HL-60 (cell line): Measurements from ENCODE around the gene DSE.

Source experiments
- GABPA ChIP-seq: IDR thresholded peaks from 2 replicates; pipeline ENCODE4 v1.6.1; 2012; ENCODE audit warnings: low read depth
- POLR2AphosphoS5 ChIP-seq: IDR thresholded peaks from 2 replicates; pipeline ENCODE4 v1.6.1; 2012; ENCODE audit warnings: low read depth
- SPI1 ChIP-seq: IDR thresholded peaks from 2 replicates; pipeline ENCODE4 v1.6.1; 2012; ENCODE audit warnings: low read depth, mild to moderate bottlenecking, borderline replicate concordance
- TF ChIP-seq, protein P1 (sequence below): IDR thresholded peaks from one replicate; pipeline ENCODE4 v1.5.1; 2011; ENCODE audit warnings: low read length, control low read depth, inconsistent platforms; ENCODE audit not compliant: insufficient read depth
- TF ChIP-seq, protein P2 (sequence below): IDR thresholded peaks from 2 replicates; pipeline ENCODE4 v1.6.1; 2012; ENCODE audit warnings: low read depth; ENCODE audit not compliant: insufficient replicate concordance

GRCh38 chr6:116424001-116424400, 53.3 kb downstream of the DSE start:
- TF ChIP-seq, protein P1, sequence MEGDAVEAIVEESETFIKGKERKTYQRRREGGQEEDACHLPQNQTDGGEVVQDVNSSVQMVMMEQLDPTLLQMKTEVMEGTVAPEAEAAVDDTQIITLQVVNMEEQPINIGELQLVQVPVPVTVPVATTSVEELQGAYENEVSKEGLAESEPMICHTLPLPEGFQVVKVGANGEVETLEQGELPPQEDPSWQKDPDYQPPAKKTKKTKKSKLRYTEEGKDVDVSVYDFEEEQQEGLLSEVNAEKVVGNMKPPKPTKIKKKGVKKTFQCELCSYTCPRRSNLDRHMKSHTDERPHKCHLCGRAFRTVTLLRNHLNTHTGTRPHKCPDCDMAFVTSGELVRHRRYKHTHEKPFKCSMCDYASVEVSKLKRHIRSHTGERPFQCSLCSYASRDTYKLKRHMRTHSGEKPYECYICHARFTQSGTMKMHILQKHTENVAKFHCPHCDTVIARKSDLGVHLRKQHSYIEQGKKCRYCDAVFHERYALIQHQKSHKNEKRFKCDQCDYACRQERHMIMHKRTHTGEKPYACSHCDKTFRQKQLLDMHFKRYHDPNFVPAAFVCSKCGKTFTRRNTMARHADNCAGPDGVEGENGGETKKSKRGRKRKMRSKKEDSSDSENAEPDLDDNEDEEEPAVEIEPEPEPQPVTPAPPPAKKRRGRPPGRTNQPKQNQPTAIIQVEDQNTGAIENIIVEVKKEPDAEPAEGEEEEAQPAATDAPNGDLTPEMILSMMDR: no peak
- TF ChIP-seq, protein P2, sequence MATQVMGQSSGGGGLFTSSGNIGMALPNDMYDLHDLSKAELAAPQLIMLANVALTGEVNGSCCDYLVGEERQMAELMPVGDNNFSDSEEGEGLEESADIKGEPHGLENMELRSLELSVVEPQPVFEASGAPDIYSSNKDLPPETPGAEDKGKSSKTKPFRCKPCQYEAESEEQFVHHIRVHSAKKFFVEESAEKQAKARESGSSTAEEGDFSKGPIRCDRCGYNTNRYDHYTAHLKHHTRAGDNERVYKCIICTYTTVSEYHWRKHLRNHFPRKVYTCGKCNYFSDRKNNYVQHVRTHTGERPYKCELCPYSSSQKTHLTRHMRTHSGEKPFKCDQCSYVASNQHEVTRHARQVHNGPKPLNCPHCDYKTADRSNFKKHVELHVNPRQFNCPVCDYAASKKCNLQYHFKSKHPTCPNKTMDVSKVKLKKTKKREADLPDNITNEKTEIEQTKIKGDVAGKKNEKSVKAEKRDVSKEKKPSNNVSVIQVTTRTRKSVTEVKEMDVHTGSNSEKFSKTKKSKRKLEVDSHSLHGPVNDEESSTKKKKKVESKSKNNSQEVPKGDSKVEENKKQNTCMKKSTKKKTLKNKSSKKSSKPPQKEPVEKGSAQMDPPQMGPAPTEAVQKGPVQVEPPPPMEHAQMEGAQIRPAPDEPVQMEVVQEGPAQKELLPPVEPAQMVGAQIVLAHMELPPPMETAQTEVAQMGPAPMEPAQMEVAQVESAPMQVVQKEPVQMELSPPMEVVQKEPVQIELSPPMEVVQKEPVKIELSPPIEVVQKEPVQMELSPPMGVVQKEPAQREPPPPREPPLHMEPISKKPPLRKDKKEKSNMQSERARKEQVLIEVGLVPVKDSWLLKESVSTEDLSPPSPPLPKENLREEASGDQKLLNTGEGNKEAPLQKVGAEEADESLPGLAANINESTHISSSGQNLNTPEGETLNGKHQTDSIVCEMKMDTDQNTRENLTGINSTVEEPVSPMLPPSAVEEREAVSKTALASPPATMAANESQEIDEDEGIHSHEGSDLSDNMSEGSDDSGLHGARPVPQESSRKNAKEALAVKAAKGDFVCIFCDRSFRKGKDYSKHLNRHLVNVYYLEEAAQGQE: no peak
- TF ChIP-seq POLR2AphosphoS5 (no peak), GABPA (no peak), SPI1 (no peak)
